Stimulated activated CD8-positive, alpha-beta memory T cell treated with anti-CD3 and anti-CD28 coated beads, Interleukin-7, amount 100 ng/mL, for 1 hour (primary cell): Measurements from ENCODE around the gene SLC25A31.

Source experiments
- DNase-seq, 2 donors: peaks; one replicate each; pipeline ENCODE4 v3.0.0-alpha.2; 2020; ENCODE audit warnings: low read depth in 2 of 2

SLC25A31 gene

GRCh38 chr4:127730142-127730913 is at the start of gene SLC25A31:
Gene SLC25A31, plus strand, starts transcription at chr4:127730400. Its CDS starts 146 bp downstream, at chr4:127730546.
- no peak for DNase-seq

- DNase-seq, result no peak
Measured at GRCh38 chr4:127685292-127685691, 44.9 kb upstream of the SLC25A31 start.

GRCh38 chr4:127686658-127687057 is 43.5 kb upstream of the SLC25A31 start:
- DNase-seq, result no peak

- no peak for DNase-seq
Measured at GRCh38 chr4:127687580-127687979, 42.6 kb upstream of the SLC25A31 start.

GRCh38 chr4:127698789-127699200 is 31.4 kb upstream of the SLC25A31 start:
- DNase-seq, result no peak

GRCh38 chr4:127708985-127709384 is 21.2 kb upstream of the SLC25A31 start:
- DNase-seq, result no peak

- DNase-seq, result no peak
Measured at GRCh38 chr4:127709456-127709855, 20.7 kb upstream of the SLC25A31 start.

- DNase-seq, result no peak
Measured at GRCh38 chr4:127731406-127731805, 1.2 kb downstream of the SLC25A31 start.

GRCh38 chr4:127732623-127733328 is 2.6 kb downstream of the SLC25A31 start:
- DNase-seq, result no peak

- no peak for DNase-seq
Measured at GRCh38 chr4:127734976-127735375, 4.8 kb downstream of the SLC25A31 start.

- no peak for DNase-seq
Measured at GRCh38 chr4:127737295-127737694, 7.1 kb downstream of the SLC25A31 start.

GRCh38 chr4:127741247-127741646 is 11.0 kb downstream of the SLC25A31 start:
- DNase-seq, result no peak

GRCh38 chr4:127747883-127748282 is 17.7 kb downstream of the SLC25A31 start:
- DNase-seq, result no peak

GRCh38 chr4:127748957-127749356 is 18.8 kb downstream of the SLC25A31 start:
- DNase-seq, result no peak

- no peak for DNase-seq
Measured at GRCh38 chr4:127756906-127757305, 26.7 kb downstream of the SLC25A31 start.

GRCh38 chr4:127759228-127759820 is 29.1 kb downstream of the SLC25A31 start:
- no peak for DNase-seq

- DNase-seq, result no peak
Measured at GRCh38 chr4:127759893-127760292, 29.7 kb downstream of the SLC25A31 start.

GRCh38 chr4:127771535-127772275 is 41.5 kb downstream of the SLC25A31 start:
- no peak for DNase-seq

GRCh38 chr4:127772769-127773671 is 42.8 kb downstream of the SLC25A31 start:
- no peak for DNase-seq

GRCh38 chr4:127775843-127776242 is 45.6 kb downstream of the SLC25A31 start:
- no peak for DNase-seq

GRCh38 chr4:127776620-127777019 is 46.4 kb downstream of the SLC25A31 start:
- no peak for DNase-seq
